HG03039 (cell line): ENCODE measurements around the gene BRD9.
"Not testable (repeated sequence)": the region's sequence is repeated elsewhere in the genome, so short reads cannot be mapped to it uniquely, and the experiment has no call there.

Source experiments
- ATAC-seq: cut with Tn5 transposase; IDR thresholded peaks from one replicate; pipeline ENCODE4 v1.9.1; 2021; ENCODE audit warnings: mild to moderate bottlenecking, moderate library complexity; ENCODE audit not compliant: unreplicated experiment

BRD9 gene

GRCh38 chr5:923281-923873 is 30.8 kb upstream of the BRD9 start:
- ATAC-seq = peak; percentile 53

- no peak for ATAC-seq
Measured at GRCh38 chr5:922436-923280, 30.1 kb upstream of the BRD9 start.

GRCh38 chr5:921456-922435 is 29.1 kb upstream of the BRD9 start:
- no peak for ATAC-seq

- no peak for ATAC-seq
Measured at GRCh38 chr5:920321-920720, 27.7 kb upstream of the BRD9 start.

- no peak for ATAC-seq
Measured at GRCh38 chr5:919356-920000, 26.9 kb upstream of the BRD9 start.

- not testable (repeated sequence) for ATAC-seq
Measured at GRCh38 chr5:918717-919116, 26.1 kb upstream of the BRD9 start.

GRCh38 chr5:916441-917293 is 24.1 kb upstream of the BRD9 start:
- no peak for ATAC-seq

GRCh38 chr5:915946-916345 is 23.3 kb upstream of the BRD9 start:
- no peak for ATAC-seq

GRCh38 chr5:915346-915745 is 22.7 kb upstream of the BRD9 start:
- ATAC-seq = not testable (repeated sequence)

- ATAC-seq = no peak
Measured at GRCh38 chr5:914612-915011, 22.0 kb upstream of the BRD9 start.

GRCh38 chr5:914174-914573 is 21.6 kb upstream of the BRD9 start:
- no peak for ATAC-seq

GRCh38 chr5:912280-913091 is 19.9 kb upstream of the BRD9 start:
- ATAC-seq = no peak

GRCh38 chr5:911601-912000 is 19.0 kb upstream of the BRD9 start:
- no peak for ATAC-seq

GRCh38 chr5:910769-911160 is 18.2 kb upstream of the BRD9 start:
- no peak for ATAC-seq

GRCh38 chr5:909994-910768 is 17.6 kb upstream of the BRD9 start:
- no peak for ATAC-seq

GRCh38 chr5:909086-909485 is 16.5 kb upstream of the BRD9 start:
- ATAC-seq = no peak

- no peak for ATAC-seq
Measured at GRCh38 chr5:908172-908571, 15.6 kb upstream of the BRD9 start.

- no peak for ATAC-seq
Measured at GRCh38 chr5:907366-907910, 14.8 kb upstream of the BRD9 start.
